OCI-LY3 (cell line): ENCODE results near the gene KCNG4.

Experiments used
- CTCF ChIP-seq: fragments of 200-600, 300-600 bp; sonication (generic); IDR thresholded peaks from 2 replicates; pipeline ENCODE4 v1.5.1; 2014; ENCODE audit warnings: antibody characterized with exemption, low read length, low read depth
- EZH2phosphoT487 ChIP-seq: fragments of 200-600 bp; shearing (Covaris generic); IDR thresholded peaks from 2 replicates; pipeline ENCODE4 v1.6.1; 2018; ENCODE audit warnings: antibody characterized with exemption, mixed run types, low read depth

- TF ChIP-seq CTCF (no peak), EZH2phosphoT487 (no peak)
These were observed 14.7 kb downstream of the KCNG4 start for GRCh38 chr16:84225126-84225525.
